Measurements from ENCODE around the gene LTB. TPM values are rescaled to one million over a fixed set of nuclear protein-coding genes. Genes with fewer than 3 reads are reported as not detected.

LTB gene
- polyA plus RNA-seq, 1 donor from 2014 or later = not detected

GRCh38 chr6:31629014-31629413, 46.8 kb upstream of the LTB start:
- Histone ChIP-seq H3K9me3 (ENCODE audit: low read length) (no peaks in the 10 kb centered on the region), H2AFZ (ENCODE audit: low read depth, low read length) (no peak overlapping the region), H3K9me2 (ENCODE audit: insufficient read depth, low read length) (no peaks in the 10 kb centered on the region), H3K9ac (ENCODE audit: low read length) (no peak overlapping the region), H3K4me2 (ENCODE audit: low read length) (no peak overlapping the region), H3K4me3 (ENCODE audit: low read length) (no peak overlapping the region), H3K79me2 (replicated peaks; ENCODE audit: insufficient read depth, low read length) (peaks cover 19% of the 10 kb centered on the region), H3K27me3 (ENCODE audit: insufficient read depth, low read depth, low read length) (no peaks in the 10 kb centered on the region), H3K27ac (ENCODE audit: low read length) (no peak overlapping the region), H4K20me1 (ENCODE audit: insufficient read depth) (no peaks in the 10 kb centered on the region), H3F3A (ENCODE audit: insufficient read depth, low read length, poor library complexity, severe bottlenecking) (no peaks in the 10 kb centered on the region), H3K36me3 (ENCODE audit: insufficient read depth, low read length) (peaks cover 5% of the 10 kb centered on the region)
- TF ChIP-seq EP300 (conservative IDR thresholded peaks at IDR 0.05; ENCODE audit: poor library complexity, severe bottlenecking) (no peak), EZH2 (IDR thresholded peaks at IDR 0.05; ENCODE audit: borderline replicate concordance, insufficient read depth, low read length, poor library complexity, severe bottlenecking) (no peak), SMC3 (conservative IDR thresholded peaks at IDR 0.05; ENCODE audit: poor library complexity) (no peak), POLR2AphosphoS5 (IDR thresholded peaks at IDR 0.05) (no peak), RAD21 (conservative IDR thresholded peaks at IDR 0.05) (no peak), TAF1 (IDR thresholded peaks at IDR 0.05; ENCODE audit: low read depth) (no peak), MXI1 (conservative IDR thresholded peaks at IDR 0.05; ENCODE audit: poor library complexity, severe bottlenecking) (no peak)
- TF ChIP-seq, protein P1, sequence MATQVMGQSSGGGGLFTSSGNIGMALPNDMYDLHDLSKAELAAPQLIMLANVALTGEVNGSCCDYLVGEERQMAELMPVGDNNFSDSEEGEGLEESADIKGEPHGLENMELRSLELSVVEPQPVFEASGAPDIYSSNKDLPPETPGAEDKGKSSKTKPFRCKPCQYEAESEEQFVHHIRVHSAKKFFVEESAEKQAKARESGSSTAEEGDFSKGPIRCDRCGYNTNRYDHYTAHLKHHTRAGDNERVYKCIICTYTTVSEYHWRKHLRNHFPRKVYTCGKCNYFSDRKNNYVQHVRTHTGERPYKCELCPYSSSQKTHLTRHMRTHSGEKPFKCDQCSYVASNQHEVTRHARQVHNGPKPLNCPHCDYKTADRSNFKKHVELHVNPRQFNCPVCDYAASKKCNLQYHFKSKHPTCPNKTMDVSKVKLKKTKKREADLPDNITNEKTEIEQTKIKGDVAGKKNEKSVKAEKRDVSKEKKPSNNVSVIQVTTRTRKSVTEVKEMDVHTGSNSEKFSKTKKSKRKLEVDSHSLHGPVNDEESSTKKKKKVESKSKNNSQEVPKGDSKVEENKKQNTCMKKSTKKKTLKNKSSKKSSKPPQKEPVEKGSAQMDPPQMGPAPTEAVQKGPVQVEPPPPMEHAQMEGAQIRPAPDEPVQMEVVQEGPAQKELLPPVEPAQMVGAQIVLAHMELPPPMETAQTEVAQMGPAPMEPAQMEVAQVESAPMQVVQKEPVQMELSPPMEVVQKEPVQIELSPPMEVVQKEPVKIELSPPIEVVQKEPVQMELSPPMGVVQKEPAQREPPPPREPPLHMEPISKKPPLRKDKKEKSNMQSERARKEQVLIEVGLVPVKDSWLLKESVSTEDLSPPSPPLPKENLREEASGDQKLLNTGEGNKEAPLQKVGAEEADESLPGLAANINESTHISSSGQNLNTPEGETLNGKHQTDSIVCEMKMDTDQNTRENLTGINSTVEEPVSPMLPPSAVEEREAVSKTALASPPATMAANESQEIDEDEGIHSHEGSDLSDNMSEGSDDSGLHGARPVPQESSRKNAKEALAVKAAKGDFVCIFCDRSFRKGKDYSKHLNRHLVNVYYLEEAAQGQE (IDR thresholded peaks at IDR 0.05; ENCODE audit: borderline replicate concordance) = no peak
- TF ChIP-seq, protein P2, sequence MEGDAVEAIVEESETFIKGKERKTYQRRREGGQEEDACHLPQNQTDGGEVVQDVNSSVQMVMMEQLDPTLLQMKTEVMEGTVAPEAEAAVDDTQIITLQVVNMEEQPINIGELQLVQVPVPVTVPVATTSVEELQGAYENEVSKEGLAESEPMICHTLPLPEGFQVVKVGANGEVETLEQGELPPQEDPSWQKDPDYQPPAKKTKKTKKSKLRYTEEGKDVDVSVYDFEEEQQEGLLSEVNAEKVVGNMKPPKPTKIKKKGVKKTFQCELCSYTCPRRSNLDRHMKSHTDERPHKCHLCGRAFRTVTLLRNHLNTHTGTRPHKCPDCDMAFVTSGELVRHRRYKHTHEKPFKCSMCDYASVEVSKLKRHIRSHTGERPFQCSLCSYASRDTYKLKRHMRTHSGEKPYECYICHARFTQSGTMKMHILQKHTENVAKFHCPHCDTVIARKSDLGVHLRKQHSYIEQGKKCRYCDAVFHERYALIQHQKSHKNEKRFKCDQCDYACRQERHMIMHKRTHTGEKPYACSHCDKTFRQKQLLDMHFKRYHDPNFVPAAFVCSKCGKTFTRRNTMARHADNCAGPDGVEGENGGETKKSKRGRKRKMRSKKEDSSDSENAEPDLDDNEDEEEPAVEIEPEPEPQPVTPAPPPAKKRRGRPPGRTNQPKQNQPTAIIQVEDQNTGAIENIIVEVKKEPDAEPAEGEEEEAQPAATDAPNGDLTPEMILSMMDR (IDR thresholded peaks at IDR 0.05; ENCODE audit: poor library complexity, severe bottlenecking) = no peak

DNA sequence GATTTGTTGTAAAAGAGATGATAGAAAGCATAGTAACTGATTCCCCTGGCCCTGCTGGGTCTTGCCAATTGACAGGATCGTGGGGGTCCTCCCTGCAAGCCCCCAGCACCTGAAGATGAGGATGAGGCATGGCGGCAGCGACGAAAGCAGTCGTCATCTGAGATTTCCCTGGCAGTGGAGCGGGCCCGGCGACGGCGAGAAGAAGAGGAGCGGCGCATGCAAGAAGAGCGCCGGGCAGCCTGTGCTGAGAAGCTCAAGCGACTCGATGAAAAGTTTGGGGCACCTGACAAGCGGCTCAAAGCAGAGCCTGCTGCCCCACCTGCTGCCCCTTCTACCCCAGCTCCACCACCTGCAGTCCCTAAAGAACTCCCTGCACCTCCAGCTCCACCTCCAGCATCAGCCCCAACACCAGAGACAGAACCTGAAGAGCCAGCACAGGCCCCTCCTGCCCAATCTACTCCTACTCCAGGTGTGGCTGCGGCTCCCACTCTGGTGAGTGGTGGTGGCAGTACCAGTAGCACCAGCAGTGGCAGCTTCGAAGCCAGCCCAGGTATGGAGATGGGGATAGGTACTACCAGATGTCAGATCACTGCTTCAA, 45.6 kb upstream of the LTB start:
- H2AFZ ChIP-seq (ENCODE audit: low read depth, low read length) = no peak overlapping the region
- no peaks in the 10 kb centered on the region for H4K20me1 ChIP-seq (ENCODE audit: insufficient read depth)
- no peak overlapping the region for H3K4me2 ChIP-seq (ENCODE audit: low read length)
- no peak overlapping the region for H3K9ac ChIP-seq (ENCODE audit: low read length)
- no peaks in the 10 kb centered on the region for H3K9me2 ChIP-seq (ENCODE audit: insufficient read depth, low read length)
- no peak for TF ChIP-seq MXI1 (conservative IDR thresholded peaks at IDR 0.05; ENCODE audit: poor library complexity, severe bottlenecking)
- no peak for TF ChIP-seq RAD21 (conservative IDR thresholded peaks at IDR 0.05)
- TF ChIP-seq SMC3 (conservative IDR thresholded peaks at IDR 0.05; ENCODE audit: poor library complexity) = no peak
- TF ChIP-seq, protein P1 (IDR thresholded peaks at IDR 0.05; ENCODE audit: borderline replicate concordance) = no peak
- no peak for TF ChIP-seq EZH2 (IDR thresholded peaks at IDR 0.05; ENCODE audit: borderline replicate concordance, insufficient read depth, low read length, poor library complexity, severe bottlenecking)
- TF ChIP-seq POLR2AphosphoS5 (IDR thresholded peaks at IDR 0.05) = no peak
- no peak for TF ChIP-seq EP300 (conservative IDR thresholded peaks at IDR 0.05; ENCODE audit: poor library complexity, severe bottlenecking)
- TF ChIP-seq, protein P2 (IDR thresholded peaks at IDR 0.05; ENCODE audit: poor library complexity, severe bottlenecking) = no peak
- TF ChIP-seq TAF1 (IDR thresholded peaks at IDR 0.05; ENCODE audit: low read depth) = no peak
- no peak overlapping the region for H3K27ac ChIP-seq (ENCODE audit: low read length)
- H3K27me3 ChIP-seq (ENCODE audit: insufficient read depth, low read depth, low read length) = no peaks in the 10 kb centered on the region
- H3K36me3 ChIP-seq (ENCODE audit: insufficient read depth, low read length) = peaks cover 5% of the 10 kb centered on the region
- no peaks in the 10 kb centered on the region for H3K9me3 ChIP-seq (ENCODE audit: low read length)
- no peaks in the 10 kb centered on the region for H3F3A ChIP-seq (ENCODE audit: insufficient read depth, low read length, poor library complexity, severe bottlenecking)
- H3K79me2 ChIP-seq (replicated peaks; ENCODE audit: insufficient read depth, low read length) = peaks cover 32% of the 10 kb centered on the region
- H3K4me3 ChIP-seq (ENCODE audit: low read length) = no peak overlapping the region
